ENCODE results near the gene RASGRP3. TPM values are rescaled to one million over a fixed set of nuclear protein-coding genes. Genes with fewer than 3 reads are reported as not detected.

Gene RASGRP3
- total RNA-seq, 1 experiment from 2014 or later: 0.59 TPM

- no peak overlapping the region for H2AFZ ChIP-seq (ENCODE audit: low read depth, low read length, poor library complexity, severe bottlenecking)
- no peaks in the 10 kb centered on the region for H3K9me2 ChIP-seq (ENCODE audit: insufficient read depth)
- H3K36me3 ChIP-seq (ENCODE audit: control insufficient read depth in 1 of 2, insufficient read depth in 2 of 2, low read length in 2 of 2): no peaks in the 10 kb centered on the region
- no peak overlapping the region for H3K9ac ChIP-seq (ENCODE audit: low read length)
- ATAC-seq: no peak
- H3K79me2 ChIP-seq (ENCODE audit: insufficient read depth, low read length): no peaks in the 10 kb centered on the region
- TF ChIP-seq SIN3A (IDR thresholded peaks at IDR 0.05; ENCODE audit: low read depth) (no peak), ATF3 (IDR thresholded peaks at IDR 0.05) (no peak), ELF1 (IDR thresholded peaks at IDR 0.05; ENCODE audit: borderline replicate concordance, low read depth) (no peak), EZH2phosphoT487 (IDR thresholded peaks at IDR 0.05; ENCODE audit: borderline replicate concordance) (no peak), SP1 (IDR thresholded peaks at IDR 0.05; ENCODE audit: low read depth) (no peak), SRF (IDR thresholded peaks at IDR 0.05; ENCODE audit: low read depth) (no peak), POLR2AphosphoS5 (IDR thresholded peaks at IDR 0.05; ENCODE audit: low read depth, low read length) (no peak), EGR1 (IDR thresholded peaks at IDR 0.05; ENCODE audit: low read depth) (no peak), CBX3 (IDR thresholded peaks at IDR 0.05; ENCODE audit: low read depth) (no peak), RAD21 (IDR thresholded peaks at IDR 0.05; ENCODE audit: low read depth) (no peak)
- RAD21 ChIA-PET (ENCODE audit: low non-redundant PET in 1 of 2, low total read pairs in 2 of 2, uncharacterized antibody in 2 of 2, unreplicated experiment in 2 of 2): no interaction called here
- H3K4me1 ChIP-seq (ENCODE audit: control insufficient read depth in 1 of 2, insufficient read depth in 2 of 2, low read length in 2 of 2): no peaks in the 10 kb centered on the region
- BruUV-seq (replicated peaks): no TSS peak
- H4K20me1 ChIP-seq (ENCODE audit: insufficient read depth): no peaks in the 10 kb centered on the region
- no peaks in the 10 kb centered on the region for H3K9me3 ChIP-seq (ENCODE audit: control insufficient read depth in 1 of 2, insufficient read depth in 1 of 2, low read depth in 1 of 2, low read length in 2 of 2)
- intact Hi-C loops (cut with micrococcal nuclease): loop anchor here (5.0 kb wide), 1 partner anchor 405 kb away; no protein-coding TSS in a partner anchor
- POLR2A ChIA-PET: no interaction called here
- no peak overlapping the region for H3K4me3 ChIP-seq (replicated peaks in 1 of 2; ENCODE audit: low read depth in 1 of 2, low read length in 2 of 2)
- CTCF ChIA-PET: no interaction called here
- no peak overlapping the region for H3K27ac ChIP-seq (ENCODE audit: low read depth, low read length)
- no peak for DNase-seq (ENCODE audit: low read depth, low spot score)
- no peak overlapping the region for H3K4me2 ChIP-seq (ENCODE audit: low read length)
- H3K27me3 ChIP-seq (ENCODE audit: insufficient read depth, low read length): no peaks in the 10 kb centered on the region
Observed at GRCh38 chr2:33442528-33443079, 33.8 kb upstream of the RASGRP3 start.

- CTCF ChIA-PET: no interaction called here
- intact Hi-C loops (cut with micrococcal nuclease): loop anchor here (5.0 kb wide), 1 partner anchor 406 kb away; no protein-coding TSS in a partner anchor
- TF ChIP-seq POLR2AphosphoS5 (IDR thresholded peaks at IDR 0.05; ENCODE audit: low read depth, low read length) (no peak), RAD21 (IDR thresholded peaks at IDR 0.05; ENCODE audit: low read depth) (no peak), REST (IDR thresholded peaks at IDR 0.05; ENCODE audit: low read depth) (no peak), YY1 (IDR thresholded peaks at IDR 0.05; ENCODE audit: extremely low read depth, insufficient replicate concordance, low read depth, low read length) (no peak), SP1 (IDR thresholded peaks at IDR 0.05; ENCODE audit: low read depth) (no peak), ELF1 (IDR thresholded peaks at IDR 0.05; ENCODE audit: borderline replicate concordance, low read depth) (no peak), ATF3 (IDR thresholded peaks at IDR 0.05) (no peak), SIN3A (IDR thresholded peaks at IDR 0.05; ENCODE audit: low read depth) (no peak), FOSL1 (IDR thresholded peaks at IDR 0.05; ENCODE audit: low read depth) (no peak), CEBPB (IDR thresholded peaks at IDR 0.05; ENCODE audit: low read depth) (no peak), SRF (IDR thresholded peaks at IDR 0.05; ENCODE audit: low read depth) (no peak), CBX3 (IDR thresholded peaks at IDR 0.05; ENCODE audit: low read depth) (no peak)
Observed at GRCh38 chr2:33443274-33443829, 33.1 kb upstream of the RASGRP3 start.

More at GRCh38 chr2:33443274-33443829, 33.1 kb upstream of the RASGRP3 start:
- Histone ChIP-seq H3K4me2 (ENCODE audit: low read length) (no peak overlapping the region), H3K4me1 (ENCODE audit: control insufficient read depth in 1 of 2, insufficient read depth in 2 of 2, low read length in 2 of 2) (no peaks in the 10 kb centered on the region), H3K27ac (ENCODE audit: low read depth, low read length) (no peak overlapping the region), H3K9ac (ENCODE audit: low read length) (no peak overlapping the region), H3K27me3 (ENCODE audit: insufficient read depth, low read length) (no peaks in the 10 kb centered on the region), H4K20me1 (ENCODE audit: insufficient read depth) (no peaks in the 10 kb centered on the region), H3K79me2 (ENCODE audit: insufficient read depth, low read length) (no peaks in the 10 kb centered on the region), H3K9me3 (ENCODE audit: control insufficient read depth in 1 of 2, insufficient read depth in 1 of 2, low read depth in 1 of 2, low read length in 2 of 2) (no peaks in the 10 kb centered on the region), H3K36me3 (ENCODE audit: control insufficient read depth in 1 of 2, insufficient read depth in 2 of 2, low read length in 2 of 2) (no peaks in the 10 kb centered on the region), H3K4me3 (replicated peaks in 1 of 2; ENCODE audit: low read depth in 1 of 2, low read length in 2 of 2) (no peak overlapping the region), H2AFZ (ENCODE audit: low read depth, low read length, poor library complexity, severe bottlenecking) (no peak overlapping the region), H3K9me2 (ENCODE audit: insufficient read depth) (no peaks in the 10 kb centered on the region)
- no TSS peak for BruUV-seq (replicated peaks)
- RAD21 ChIA-PET (ENCODE audit: low non-redundant PET in 1 of 2, low total read pairs in 2 of 2, uncharacterized antibody in 2 of 2, unreplicated experiment in 2 of 2): no interaction called here
- no peak for ATAC-seq
- no peak for DNase-seq (ENCODE audit: low read depth, low spot score)
- POLR2A ChIA-PET: no interaction called here

Data from HCT116 (cell line).